GM12801 (cell line): Measurements from ENCODE around the gene NKX3-2.

ENCODE experiments used
- TF ChIP-seq, protein P1 (sequence below): IDR thresholded peaks from one replicate; pipeline ENCODE4 v1.5.1; 2011; ENCODE audit warnings: control low read depth; ENCODE audit not compliant: insufficient read length; ENCODE audit errors: extremely low read depth

The NKX3-2 gene

DNA sequence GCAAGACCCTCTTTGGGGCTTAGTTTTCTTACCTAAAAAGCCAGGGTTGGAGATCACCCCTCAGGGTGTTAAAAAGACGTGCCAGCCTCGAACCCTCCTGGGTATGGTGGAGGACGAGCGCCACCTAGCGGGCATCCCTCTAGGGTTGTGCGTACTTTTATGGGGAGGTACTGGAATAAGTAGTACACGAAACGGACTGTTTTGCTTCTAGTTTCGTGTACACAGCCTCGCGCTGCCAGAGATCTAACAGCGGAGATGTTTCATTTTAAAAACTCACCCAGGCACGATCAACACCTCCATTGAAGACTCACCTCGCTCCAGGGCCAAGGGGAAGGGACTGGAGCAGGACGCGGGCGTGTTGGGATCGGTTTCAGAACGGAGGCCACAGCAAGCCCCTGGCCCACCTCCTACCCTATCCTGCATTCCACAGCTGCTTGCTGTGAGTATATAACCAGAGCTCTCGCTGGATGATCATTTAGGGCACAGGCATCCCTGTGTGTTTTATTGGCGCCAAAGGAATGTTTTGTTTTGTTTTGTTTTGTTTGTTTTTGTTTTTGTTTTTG lies 4.8 kb upstream of the NKX3-2 start:
- TF ChIP-seq, protein P1, sequence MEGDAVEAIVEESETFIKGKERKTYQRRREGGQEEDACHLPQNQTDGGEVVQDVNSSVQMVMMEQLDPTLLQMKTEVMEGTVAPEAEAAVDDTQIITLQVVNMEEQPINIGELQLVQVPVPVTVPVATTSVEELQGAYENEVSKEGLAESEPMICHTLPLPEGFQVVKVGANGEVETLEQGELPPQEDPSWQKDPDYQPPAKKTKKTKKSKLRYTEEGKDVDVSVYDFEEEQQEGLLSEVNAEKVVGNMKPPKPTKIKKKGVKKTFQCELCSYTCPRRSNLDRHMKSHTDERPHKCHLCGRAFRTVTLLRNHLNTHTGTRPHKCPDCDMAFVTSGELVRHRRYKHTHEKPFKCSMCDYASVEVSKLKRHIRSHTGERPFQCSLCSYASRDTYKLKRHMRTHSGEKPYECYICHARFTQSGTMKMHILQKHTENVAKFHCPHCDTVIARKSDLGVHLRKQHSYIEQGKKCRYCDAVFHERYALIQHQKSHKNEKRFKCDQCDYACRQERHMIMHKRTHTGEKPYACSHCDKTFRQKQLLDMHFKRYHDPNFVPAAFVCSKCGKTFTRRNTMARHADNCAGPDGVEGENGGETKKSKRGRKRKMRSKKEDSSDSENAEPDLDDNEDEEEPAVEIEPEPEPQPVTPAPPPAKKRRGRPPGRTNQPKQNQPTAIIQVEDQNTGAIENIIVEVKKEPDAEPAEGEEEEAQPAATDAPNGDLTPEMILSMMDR: no peak

DNA sequence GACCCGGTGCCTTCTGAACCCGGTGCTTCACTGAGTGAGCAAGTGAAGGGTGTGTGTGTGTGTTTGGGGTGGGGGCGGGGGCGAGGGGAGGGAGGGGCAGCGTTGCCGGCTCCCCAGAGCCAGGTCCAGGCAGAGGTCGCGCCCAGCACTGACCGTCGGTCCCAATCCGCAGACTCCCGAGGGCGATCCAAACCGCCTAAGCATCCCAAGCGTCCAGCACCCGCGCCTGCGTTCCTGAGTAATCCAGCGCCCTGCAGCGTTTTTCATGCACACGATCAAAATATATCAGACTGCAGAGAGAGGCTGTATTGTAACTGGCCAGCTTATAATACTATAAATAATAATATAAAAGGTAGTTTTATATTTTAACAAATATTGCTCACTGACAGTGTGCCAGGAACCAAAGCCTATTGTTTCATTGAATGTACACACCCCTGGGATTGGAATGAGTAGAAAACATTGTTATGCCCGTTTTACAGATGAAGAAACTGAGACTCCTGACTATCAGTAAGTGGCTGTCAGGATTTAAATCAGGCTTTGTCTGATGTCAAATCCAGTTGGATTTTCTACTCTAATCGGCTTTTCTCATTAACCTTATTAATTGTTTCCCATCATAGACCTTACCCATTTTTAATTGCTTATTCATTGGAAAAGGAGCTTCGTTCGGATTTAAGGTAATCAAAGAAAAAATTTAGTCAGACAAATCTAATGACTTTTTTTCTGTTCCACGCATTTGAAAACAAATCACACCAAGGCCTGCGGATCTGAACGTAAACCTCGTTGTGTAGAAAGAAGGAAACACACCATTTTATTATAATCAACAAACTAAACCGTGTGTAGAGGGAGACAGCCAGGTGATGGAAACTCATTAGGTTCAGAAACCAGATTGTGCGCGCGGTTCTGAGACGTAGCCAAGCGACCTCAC lies 4.0 kb upstream of the NKX3-2 start:
- TF ChIP-seq, protein P1: no peak

DNA sequence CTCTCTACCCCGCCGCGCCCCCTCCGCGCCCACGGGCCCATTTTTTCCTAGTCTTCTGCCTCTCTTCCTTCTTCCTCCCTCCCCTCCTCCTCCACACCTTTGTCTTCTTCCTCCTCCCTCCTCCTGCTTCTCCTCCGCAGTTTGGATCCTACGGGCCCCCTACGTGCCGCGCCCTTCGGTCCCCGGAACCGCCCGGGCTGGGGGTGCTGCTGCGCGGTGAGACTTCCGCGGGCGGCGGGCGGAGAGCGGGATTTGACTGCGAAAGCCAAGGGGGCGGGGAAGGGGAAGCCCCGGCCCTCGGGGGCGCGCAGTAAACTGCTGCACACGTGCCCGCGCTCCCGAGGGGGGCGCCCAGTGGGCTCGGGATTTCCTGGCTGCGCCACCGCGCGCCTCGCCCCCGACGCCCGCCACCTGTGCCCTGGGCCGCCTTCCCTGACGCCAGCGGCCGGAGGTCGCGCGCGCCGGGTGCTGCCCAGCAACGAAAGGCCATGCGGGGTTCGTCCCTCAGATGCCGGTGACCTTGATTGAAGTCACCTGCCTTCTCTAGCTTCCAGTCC lies 3.3 kb upstream of the NKX3-2 start:
- TF ChIP-seq, protein P1: no peak

GRCh38 chr4:13546941-13547484 lies 2.7 kb upstream of the NKX3-2 start:
- TF ChIP-seq, protein P1: no peak

- TF ChIP-seq, protein P1: no peak
Measured at GRCh38 chr4:13546142-13546940, 2.0 kb upstream of the NKX3-2 start.

GRCh38 chr4:13545394-13545808 lies 1.1 kb upstream of the NKX3-2 start:
- TF ChIP-seq, protein P1: no peak
